Measurements from ENCODE around the gene ARMS2.

- TF ChIP-seq POLR2AphosphoS5 (IDR thresholded peaks at IDR 0.05; ENCODE audit: low read depth, low read length) (no peak), REST (IDR thresholded peaks at IDR 0.05; ENCODE audit: insufficient read depth in 1 of 2, low read depth in 2 of 2, low read length in 2 of 2) (no peak), SIN3A (IDR thresholded peaks at IDR 0.05; ENCODE audit: borderline replicate concordance, insufficient read depth, low read length) (no peak), TAF1 (IDR thresholded peaks at IDR 0.05; ENCODE audit: borderline replicate concordance, insufficient read depth, low read length) (no peak), FOXP2 (optimal IDR thresholded peaks at IDR 0.05; ENCODE audit: borderline replicate concordance, extremely low read depth, extremely low read length, insufficient read depth) (no peak)
These were observed 33.3 kb upstream of the ARMS2 start for GRCh38 chr10:122421054-122421625.

Measured in PFSK-1 (cell line).